Effector memory CD8-positive, alpha-beta T cell (primary cell): Measurements from ENCODE around the gene LRG1.

ENCODE experiments used
- ATAC-seq: fragments of 150-1000 bp; cut with Tn5 transposase; replicated peaks from 2 replicates; pipeline ENCODE4 v1.10.0; 2021; ENCODE audit warnings: mild to moderate bottlenecking, moderate library complexity
- DNase-seq, 3 experiments: peaks; one replicate each; pipeline ENCODE4 v3.0.0; 2021
- H3K27ac Mint-ChIP-seq, 2 donors: one replicate each; pipeline ENCODE4 v1.8.0; 2022; ENCODE audit warnings: mild to moderate bottlenecking in 2 of 2, mixed read lengths in 2 of 2, moderate library complexity in 2 of 2
- H3K27me3 Mint-ChIP-seq, 2 donors: one replicate each; pipeline ENCODE4 v1.8.0; 2022; ENCODE audit warnings: mixed read lengths in 2 of 2
- H3K36me3 Mint-ChIP-seq: one replicate; pipeline ENCODE4 v1.8.0; 2022; ENCODE audit warnings: mild to moderate bottlenecking, moderate library complexity, mixed read lengths; ENCODE audit not compliant: insufficient read depth
- H3K4me1 Mint-ChIP-seq, 2 donors: one replicate each; pipeline ENCODE4 v1.8.0; 2022; ENCODE audit warnings: low read depth in 2 of 2, mixed read lengths in 2 of 2
- H3K4me3 Mint-ChIP-seq, 2 donors: one replicate each; pipeline ENCODE4 v1.8.0; 2022; ENCODE audit warnings: mild to moderate bottlenecking in 2 of 2, mixed read lengths in 2 of 2, moderate library complexity in 2 of 2
- H3K9me3 Mint-ChIP-seq, 2 donors: one replicate each; pipeline ENCODE4 v1.8.0; 2022; ENCODE audit warnings: mixed read lengths in 2 of 2

Gene LRG1

GRCh38 chr19:4500841-4501591, 38.8 kb downstream of the LRG1 start:
- ATAC-seq: no peak
- DNase-seq: no peak
- peaks cover 12% of the 10 kb centered on the region for H3K36me3 Mint-ChIP-seq
- H3K4me3 Mint-ChIP-seq: no peak overlapping the region
- no peak overlapping the region for H3K27ac Mint-ChIP-seq
- peaks cover 0 to 2% of the 10 kb centered on the region in 2 donors for H3K4me1 Mint-ChIP-seq
- no peaks in the 10 kb centered on the region for H3K27me3 Mint-ChIP-seq
- no peaks in the 10 kb centered on the region for H3K9me3 Mint-ChIP-seq

- Mint-ChIP-seq H3K9me3 (no peaks in the 10 kb centered on the region), H3K4me3 (no peak overlapping the region), H3K36me3 (peaks cover 21% of the 10 kb centered on the region), H3K27me3 (no peaks in the 10 kb centered on the region), H3K27ac (peak overlapping the region in 1 of 2 donors; percentile 17), H3K4me1 (no peaks in the 10 kb centered on the region)
- DNase-seq (no peak), ATAC-seq (no peak)
Measured at GRCh38 chr19:4499855-4500254, 40.0 kb downstream of the LRG1 start.

- Mint-ChIP-seq H3K36me3 (peaks cover 22% of the 10 kb centered on the region), H3K9me3 (no peaks in the 10 kb centered on the region), H3K4me1 (no peaks in the 10 kb centered on the region), H3K27ac (peak overlapping the region in 1 of 2 donors; percentile 19), H3K4me3 (no peak overlapping the region), H3K27me3 (no peaks in the 10 kb centered on the region)
- DNase-seq (no peak), ATAC-seq (no peak)
Measured at GRCh38 chr19:4499318-4499717, 40.5 kb downstream of the LRG1 start.

GRCh38 chr19:4498694-4499093, 41.1 kb downstream of the LRG1 start:
- Mint-ChIP-seq H3K27ac (peak overlapping the region in 1 of 2 donors; percentile 19), H3K4me1 (no peaks in the 10 kb centered on the region), H3K36me3 (peaks cover 18% of the 10 kb centered on the region), H3K4me3 (no peak overlapping the region), H3K9me3 (no peaks in the 10 kb centered on the region), H3K27me3 (no peaks in the 10 kb centered on the region)
- no peak for ATAC-seq
- DNase-seq: no peak

GRCh38 chr19:4497770-4498389, 42.0 kb downstream of the LRG1 start:
- ATAC-seq (no peak), DNase-seq (no peak)
- H3K4me3 Mint-ChIP-seq: no peak overlapping the region
- H3K27ac Mint-ChIP-seq: no peak overlapping the region
- no peaks in the 10 kb centered on the region for H3K27me3 Mint-ChIP-seq
- no peaks in the 10 kb centered on the region for H3K9me3 Mint-ChIP-seq
- H3K36me3 Mint-ChIP-seq: peaks cover 20% of the 10 kb centered on the region
- no peaks in the 10 kb centered on the region for H3K4me1 Mint-ChIP-seq

GRCh38 chr19:4496304-4496703, 43.5 kb downstream of the LRG1 start:
- DNase-seq: no peak
- Mint-ChIP-seq H3K4me3 (no peak overlapping the region), H3K9me3 (no peaks in the 10 kb centered on the region), H3K27me3 (no peaks in the 10 kb centered on the region), H3K27ac (no peak overlapping the region), H3K36me3 (peaks cover 20% of the 10 kb centered on the region), H3K4me1 (no peaks in the 10 kb centered on the region)
- ATAC-seq: no peak

GRCh38 chr19:4495471-4495870, 44.4 kb downstream of the LRG1 start:
- peak overlapping the region in 1 of 2 donors; percentile 22 for H3K27ac Mint-ChIP-seq
- no peaks in the 10 kb centered on the region for H3K27me3 Mint-ChIP-seq
- H3K36me3 Mint-ChIP-seq: peaks cover 25% of the 10 kb centered on the region
- no peaks in the 10 kb centered on the region for H3K4me1 Mint-ChIP-seq
- no peak for ATAC-seq
- H3K9me3 Mint-ChIP-seq: no peaks in the 10 kb centered on the region
- DNase-seq: no peak
- H3K4me3 Mint-ChIP-seq: no peak overlapping the region

GRCh38 chr19:4494691-4495064, 45.2 kb downstream of the LRG1 start:
- Mint-ChIP-seq H3K27me3 (no peaks in the 10 kb centered on the region), H3K4me1 (no peaks in the 10 kb centered on the region), H3K4me3 (no peak overlapping the region), H3K27ac (no peak overlapping the region), H3K36me3 (peaks cover 30% of the 10 kb centered on the region), H3K9me3 (no peaks in the 10 kb centered on the region)
- DNase-seq (no peak), ATAC-seq (no peak)

GRCh38 chr19:4493929-4494690, 45.7 kb downstream of the LRG1 start:
- no peaks in the 10 kb centered on the region for H3K27me3 Mint-ChIP-seq
- H3K36me3 Mint-ChIP-seq: peaks cover 35% of the 10 kb centered on the region
- H3K4me3 Mint-ChIP-seq: no peak overlapping the region
- ATAC-seq: no peak
- no peaks in the 10 kb centered on the region for H3K4me1 Mint-ChIP-seq
- H3K27ac Mint-ChIP-seq: no peak overlapping the region
- no peaks in the 10 kb centered on the region for H3K9me3 Mint-ChIP-seq
- no peak for DNase-seq

GRCh38 chr19:4493104-4493928, 46.5 kb downstream of the LRG1 start:
- Mint-ChIP-seq H3K4me1 (no peaks in the 10 kb centered on the region), H3K36me3 (peaks cover 43% of the 10 kb centered on the region), H3K27ac (no peak overlapping the region), H3K4me3 (no peak overlapping the region), H3K9me3 (no peaks in the 10 kb centered on the region), H3K27me3 (no peaks in the 10 kb centered on the region)
- no peak for ATAC-seq
- no peak for DNase-seq

- Mint-ChIP-seq H3K4me3 (no peak overlapping the region), H3K36me3 (peaks cover 44% of the 10 kb centered on the region), H3K4me1 (no peaks in the 10 kb centered on the region)
Measured at GRCh38 chr19:4492337-4493103, 47.3 kb downstream of the LRG1 start.

GRCh38 chr19:4491446-4491845, 48.4 kb downstream of the LRG1 start:
- Mint-ChIP-seq H3K4me1 (peaks cover 0 to 4% of the 10 kb centered on the region in 2 donors), H3K36me3 (peaks cover 42% of the 10 kb centered on the region), H3K27me3 (no peaks in the 10 kb centered on the region), H3K9me3 (no peaks in the 10 kb centered on the region), H3K27ac (no peak overlapping the region), H3K4me3 (no peak overlapping the region)
- no peak for DNase-seq
- ATAC-seq: no peak

More at GRCh38 chr19:4492337-4493103, 47.3 kb downstream of the LRG1 start:
- no peak for ATAC-seq
- Mint-ChIP-seq H3K27ac (no peak overlapping the region), H3K9me3 (no peaks in the 10 kb centered on the region), H3K27me3 (no peaks in the 10 kb centered on the region)
- DNase-seq: no peak
